SKM-1 treated with dmso at 0.1 percent for 144 hours (cell line): ENCODE measurements around the gene WDR41.

ENCODE experiments used
- DNase-seq: peaks from one replicate; lab custom pipeline; 2025; ENCODE audit not compliant: unreplicated experiment; lab: John Stamatoyannopoulos, UW

WDR41 gene

GRCh38 chr5:77448831-77449230, 43.3 kb downstream of the WDR41 start:
- no peak for DNase-seq

- no peak for DNase-seq
These were observed 47.8 kb downstream of the WDR41 start for GRCh38 chr5:77444356-77444755.

- DNase-seq, result no peak
These were observed 48.4 kb downstream of the WDR41 start for GRCh38 chr5:77443670-77444069.

GRCh38 chr5:77438071-77438470, 54.0 kb downstream of the WDR41 start:
- DNase-seq, result no peak

GRCh38 chr5:77437194-77437593, 54.9 kb downstream of the WDR41 start:
- DNase-seq, result no peak

- no peak for DNase-seq
These were observed 60.4 kb downstream of the WDR41 start for GRCh38 chr5:77431719-77432118.

- no peak for DNase-seq
These were observed 60.8 kb downstream of the WDR41 start for GRCh38 chr5:77431286-77431685.

GRCh38 chr5:77430726-77431125, 61.4 kb downstream of the WDR41 start:
- no peak for DNase-seq

- DNase-seq, result no peak
These were observed 63.6 kb downstream of the WDR41 start for GRCh38 chr5:77428526-77428925.

- DNase-seq, result no peak
These were observed 64.1 kb downstream of the WDR41 start for GRCh38 chr5:77427998-77428397.

GRCh38 chr5:77426670-77427069, 65.4 kb downstream of the WDR41 start:
- DNase-seq, result no peak

- DNase-seq, result no peak
These were observed 66.0 kb downstream of the WDR41 start for GRCh38 chr5:77425998-77426659.

GRCh38 chr5:77425420-77425819, 66.7 kb downstream of the WDR41 start:
- no peak for DNase-seq

GRCh38 chr5:77424921-77425320, 67.2 kb downstream of the WDR41 start:
- DNase-seq, result no peak

GRCh38 chr5:77423022-77423750, 68.9 kb downstream of the WDR41 start:
- DNase-seq, result no peak

GRCh38 chr5:77420940-77421339, 71.2 kb downstream of the WDR41 start:
- DNase-seq, result no peak

- no peak for DNase-seq
These were observed 72.2 kb downstream of the WDR41 start for GRCh38 chr5:77419644-77420582.

GRCh38 chr5:77418601-77419581, 73.2 kb downstream of the WDR41 start:
- no peak for DNase-seq

GRCh38 chr5:77418162-77418561, 74.0 kb downstream of the WDR41 start:
- DNase-seq, result no peak

- no peak for DNase-seq
These were observed 79.1 kb downstream of the WDR41 start for GRCh38 chr5:77413049-77413448.
